HepG2 (cell line): ENCODE measurements around the gene XPO5. TPM values are rescaled to one million over a fixed set of nuclear protein-coding genes. Genes with fewer than 3 reads are reported as not detected.
A peak's percentile ranks its signal among the peaks of the same experiment; 100 is the strongest.

ENCODE experiments used
- ATAC-seq: fragments of 200-7000 bp; cut with Tn5 transposase; 3 replicates; pipeline ENCODE4 v1.9.1; 2020; ENCODE audit warnings: mild to moderate bottlenecking, moderate library complexity
- BruUV-seq: library from RNA; stranded (reverse); fragments of 400-500 nt; replicated peaks from 2 replicates; lab custom pipeline; 2021; lab: Mats Ljungman, UMichigan
- CTCF ChIA-PET: fragments of 300-600 bp; formaldehyde crosslinking; extraction: SDS; loops from one replicate; lab custom pipeline; 2021; ENCODE audit warnings: low total read pairs, inconsistent platforms, low intra/inter-chr PET ratio; lab: Yijun Ruan, JAX
- POLR2A ChIA-PET: fragments of 350-600 bp; sonication (Branson Sonifier 250); formaldehyde crosslinking; loops from one replicate; lab custom pipeline; 2020; ENCODE audit warnings: antibody characterized with exemption, inconsistent platforms; lab: Yijun Ruan, JAX
- DNase-seq: peaks from one replicate; pipeline ENCODE4 v3.0.0-alpha.2; 2015; ENCODE audit warnings: low spot score
- FAIRE-seq: peaks from 3 replicates; lab custom pipeline; 2011; peaks lifted over from hg19 to GRCh38; lab: Jason Lieb, UNC
- H2AFZ ChIP-seq: one replicate; pipeline ENCODE4 v1.6.1; 2011; ENCODE audit warnings: low read length, inconsistent platforms
- H3K27ac ChIP-seq: fragments of 300-600 bp; 3 replicates; pipeline ENCODE4 v1.8.0; 2011; ENCODE audit warnings: mixed run types, mild to moderate bottlenecking, mixed read lengths, low read length, inconsistent platforms; ENCODE audit not compliant: insufficient read depth; ENCODE audit errors: extremely low read length
- H3K27me3 ChIP-seq, 2 experiments: fragments of 200-600 bp in 1 of 2; 2 replicates in 1 of 2; 3 replicates in 1 of 2; pipeline versions ENCODE4 v1.6.0 to v1.8.0; 2011; ENCODE audit warnings: low read length in 2 of 2, mild to moderate bottlenecking in 2 of 2, moderate library complexity in 2 of 2, inconsistent platforms in 1 of 2; ENCODE audit not compliant: insufficient read depth in 2 of 2, control insufficient read depth in 1 of 2
- H3K36me3 ChIP-seq, 2 experiments: fragments of 200-600 bp in 1 of 2; replicated peaks in 1 of 2; 2 replicates in 1 of 2; 3 replicates in 1 of 2; pipeline versions ENCODE4 v1.5.1 to v1.8.0; 2011; ENCODE audit warnings: low read length in 2 of 2, inconsistent platforms in 1 of 2; ENCODE audit not compliant: insufficient read depth in 2 of 2, control insufficient read depth in 1 of 2
- H3K4me1 ChIP-seq: 2 replicates; pipeline ENCODE4 v1.5.1; 2012; ENCODE audit warnings: low read length, inconsistent platforms; ENCODE audit not compliant: insufficient read depth
- H3K4me2 ChIP-seq: 2 replicates; pipeline ENCODE4 v1.6.0; 2011; ENCODE audit warnings: low read depth, low read length, inconsistent platforms
- H3K4me3 ChIP-seq, 3 experiments: fragments of 200-600 bp in 1 of 3; sonication (generic), shearing (Covaris generic) in 1 of 3; replicated peaks in 1 of 3; 2 replicates each; pipeline ENCODE4 v1.5.1; 2011 to 2016; ENCODE audit warnings: low read length in 3 of 3, inconsistent platforms in 2 of 3, low read depth in 2 of 3, mild to moderate bottlenecking in 2 of 3, control low read depth in 1 of 3, mixed read lengths in 1 of 3; ENCODE audit not compliant: insufficient read depth in 1 of 3
- H3K79me2 ChIP-seq: one replicate; pipeline ENCODE4 v1.6.1; 2011; ENCODE audit warnings: low read length, inconsistent platforms; ENCODE audit not compliant: insufficient read depth
- H3K9ac ChIP-seq: 2 replicates; pipeline ENCODE4 v1.6.0; 2011; ENCODE audit warnings: mild to moderate bottlenecking, low read depth, low read length, inconsistent platforms; ENCODE audit not compliant: insufficient read depth
- H3K9me3 ChIP-seq: 2 replicates; pipeline ENCODE4 v1.5.1; 2012; ENCODE audit warnings: mild to moderate bottlenecking, low read length
- H4K20me1 ChIP-seq: 2 replicates; pipeline ENCODE4 v1.6.0; 2011; ENCODE audit warnings: inconsistent platforms, mild to moderate bottlenecking, low read length, moderate library complexity; ENCODE audit not compliant: insufficient read depth
- ATF7-NPFF ChIP-seq: sonication (generic); formaldehyde crosslinking; IDR thresholded peaks from 2 replicates; pipeline ENCODE4 v1.8.1; 2023; ENCODE audit warnings: mild to moderate bottlenecking, low read depth, missing genetic modification reagents, moderate library complexity
- GATAD1 ChIP-seq: IDR thresholded peaks from 2 replicates; pipeline ENCODE4 v1.6.1; 2016; ENCODE audit warnings: missing genetic modification reagents, missing compliant biosample characterization
- HHEX ChIP-seq: IDR thresholded peaks from 2 replicates; pipeline ENCODE4 v1.6.1; 2016; ENCODE audit warnings: control low read depth
- ZC3H13 ChIP-seq: sonication (generic); formaldehyde crosslinking; IDR thresholded peaks from 2 replicates; pipeline ENCODE4 v1.8.1; 2023; ENCODE audit warnings: mild to moderate bottlenecking, missing genetic modification reagents, moderate library complexity
- WGBS: methylation state at CpG from one replicate; pipeline ENCODE4 v1.1.6; 2017; ENCODE audit warnings: low lambda C conversion rate; 5-methylcytosine and 5-hydroxymethylcytosine counted together
- in situ Hi-C: cut with HindIII; loops from 2 replicates; pipeline ENCODE4 v1.10.0; 2017; ENCODE audit warnings: low pct_unique_long_range_greater_than_20kb; ENCODE audit not compliant: extremely low pct_ligation_motif_present
- intact Hi-C: fragments of 100-400 bp; cut with micrococcal nuclease; formaldehyde crosslinking; loops from one replicate; pipeline ENCODE4 v1.10.0; 2022; ENCODE audit not compliant: unreplicated experiment
- polyA plus RNA-seq, 8 experiments: library from polyadenylated mRNA; depleted of rRNA in 3 of 8; stranded (reverse) in 7 of 8; unstranded in 1 of 8; fragments of >200 nt; fragmentation: Illumina TruSeq in 4 of 8; extraction: Trizol in 4 of 8; gene quantifications; 2 replicates each; pipeline versions ENCODE4 v1.2.1 to v1.2.3, GENCODE V29; 2011 to 2016; ENCODE audit warnings: low read depth in 4 of 8, missing spikeins in 1 of 8, mixed read lengths in 1 of 8; ENCODE audit not compliant: insufficient read depth in 1 of 8
- total RNA-seq, 5 experiments: library from RNA; depleted of rRNA; stranded (reverse); fragments of >200 nt; fragmentation: Illumina TruSeq; extraction: Trizol; gene quantifications; 2 replicates each; pipeline ENCODE4 v1.2.3, GENCODE V29; 2016; ENCODE audit warnings: low read depth in 1 of 5
- TF ChIP-seq, protein P1 (sequence below): sonication (generic); formaldehyde crosslinking; IDR thresholded peaks from 2 replicates; pipeline ENCODE4 v1.5.0; 2020; ENCODE audit warnings: mild to moderate bottlenecking, missing genetic modification reagents
- TF ChIP-seq, protein P2 (sequence below): sonication (generic); formaldehyde crosslinking; IDR thresholded peaks from 2 replicates; pipeline ENCODE4; 2020; ENCODE audit warnings: missing genetic modification reagents, mild to moderate bottlenecking, borderline replicate concordance

The XPO5 gene
- total and polyA plus RNA-seq, 2 of the 13 experiments (the other 11 are each of a cell fraction or from before 2014, with no cell fraction given) = 52.2 to 68.0 TPM

DNA sequence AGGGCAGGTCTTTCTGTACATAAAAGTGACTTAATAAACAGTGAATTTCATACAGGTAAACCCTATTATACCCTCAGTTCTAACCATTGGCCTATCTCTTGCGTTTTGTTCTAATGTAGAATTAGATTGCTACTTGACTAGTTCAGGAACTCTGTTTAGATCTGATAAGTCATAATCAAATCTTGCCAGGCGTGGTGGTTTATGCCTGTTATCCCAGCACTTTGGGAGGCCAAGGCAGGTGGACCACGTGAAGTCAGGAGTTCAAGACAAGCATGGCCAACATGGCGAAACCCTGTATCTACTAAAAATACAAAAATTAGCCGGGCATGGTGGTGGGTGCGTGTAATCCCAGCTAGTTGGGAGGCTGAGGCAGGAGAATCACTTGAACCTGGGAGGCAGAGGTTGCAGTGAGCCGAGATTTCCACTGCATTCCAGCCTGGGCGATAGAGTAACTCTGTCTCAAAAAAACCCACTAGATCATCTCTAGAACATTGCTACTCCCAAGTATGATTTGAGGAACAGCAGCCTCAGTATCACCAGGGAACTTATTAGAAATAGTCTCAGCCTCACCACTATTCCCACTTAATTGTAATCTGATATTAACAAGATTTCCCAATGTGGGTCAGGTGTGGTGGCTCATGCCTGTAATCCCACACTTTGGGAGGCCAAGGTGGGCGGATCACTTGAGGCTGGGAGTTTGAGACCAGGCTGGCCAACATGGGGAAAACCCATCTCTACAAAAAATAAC lies 41.1 kb upstream of the XPO5 start:
- Histone ChIP-seq H3K4me2 (no peak overlapping the region), H3K27ac (no peak overlapping the region), H3K4me1 (0 out of 2 replicates have a peak, but pooled peaks cover 5% of the 10 kb centered on the region), H3K79me2 (no peaks in the 10 kb centered on the region), H3K4me3 (no peak overlapping the region), H3K27me3 (no peaks in the 10 kb centered on the region), H3K9me3 (no peaks in the 10 kb centered on the region), H3K9ac (no peak overlapping the region), H3K36me3 (peaks cover 11 to 41% of the 10 kb centered on the region in 2 experiments), H2AFZ (no peak overlapping the region), H4K20me1 (no peaks in the 10 kb centered on the region)
- POLR2A ChIA-PET = interaction anchor here (0.7 to 4.5 kb wide), 5 partner anchors 10 to 41 kb away, joined by 3 to 50 read pairs (median 29); partner anchors contain the start of genes GTPBP2 and XPO5
- CTCF ChIA-PET = no interaction called here
- no TSS peak for BruUV-seq
- over 99% methylated on average over 9 of the region's 9 CpGs for WGBS
- TF ChIP-seq, protein P1, sequence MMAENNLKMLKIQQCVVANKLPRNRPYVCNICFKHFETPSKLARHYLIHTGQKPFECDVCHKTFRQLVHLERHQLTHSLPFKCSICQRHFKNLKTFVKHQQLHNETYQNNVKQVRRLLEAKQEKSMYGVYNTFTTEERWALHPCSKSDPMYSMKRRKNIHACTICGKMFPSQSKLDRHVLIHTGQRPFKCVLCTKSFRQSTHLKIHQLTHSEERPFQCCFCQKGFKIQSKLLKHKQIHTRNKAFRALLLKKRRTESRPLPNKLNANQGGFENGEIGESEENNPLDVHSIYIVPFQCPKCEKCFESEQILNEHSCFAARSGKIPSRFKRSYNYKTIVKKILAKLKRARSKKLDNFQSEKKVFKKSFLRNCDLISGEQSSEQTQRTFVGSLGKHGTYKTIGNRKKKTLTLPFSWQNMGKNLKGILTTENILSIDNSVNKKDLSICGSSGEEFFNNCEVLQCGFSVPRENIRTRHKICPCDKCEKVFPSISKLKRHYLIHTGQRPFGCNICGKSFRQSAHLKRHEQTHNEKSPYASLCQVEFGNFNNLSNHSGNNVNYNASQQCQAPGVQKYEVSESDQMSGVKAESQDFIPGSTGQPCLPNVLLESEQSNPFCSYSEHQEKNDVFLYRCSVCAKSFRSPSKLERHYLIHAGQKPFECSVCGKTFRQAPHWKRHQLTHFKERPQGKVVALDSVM (CRISPR knock-in tag) = 0 out of 2 replicates have a peak, but pooled peaks have one; percentile 13
- TF ChIP-seq GATAD1 (CRISPR knock-in tag) = 0 out of 2 replicates have a peak, but pooled peaks have one; percentile 2
- TF ChIP-seq, protein P2, sequence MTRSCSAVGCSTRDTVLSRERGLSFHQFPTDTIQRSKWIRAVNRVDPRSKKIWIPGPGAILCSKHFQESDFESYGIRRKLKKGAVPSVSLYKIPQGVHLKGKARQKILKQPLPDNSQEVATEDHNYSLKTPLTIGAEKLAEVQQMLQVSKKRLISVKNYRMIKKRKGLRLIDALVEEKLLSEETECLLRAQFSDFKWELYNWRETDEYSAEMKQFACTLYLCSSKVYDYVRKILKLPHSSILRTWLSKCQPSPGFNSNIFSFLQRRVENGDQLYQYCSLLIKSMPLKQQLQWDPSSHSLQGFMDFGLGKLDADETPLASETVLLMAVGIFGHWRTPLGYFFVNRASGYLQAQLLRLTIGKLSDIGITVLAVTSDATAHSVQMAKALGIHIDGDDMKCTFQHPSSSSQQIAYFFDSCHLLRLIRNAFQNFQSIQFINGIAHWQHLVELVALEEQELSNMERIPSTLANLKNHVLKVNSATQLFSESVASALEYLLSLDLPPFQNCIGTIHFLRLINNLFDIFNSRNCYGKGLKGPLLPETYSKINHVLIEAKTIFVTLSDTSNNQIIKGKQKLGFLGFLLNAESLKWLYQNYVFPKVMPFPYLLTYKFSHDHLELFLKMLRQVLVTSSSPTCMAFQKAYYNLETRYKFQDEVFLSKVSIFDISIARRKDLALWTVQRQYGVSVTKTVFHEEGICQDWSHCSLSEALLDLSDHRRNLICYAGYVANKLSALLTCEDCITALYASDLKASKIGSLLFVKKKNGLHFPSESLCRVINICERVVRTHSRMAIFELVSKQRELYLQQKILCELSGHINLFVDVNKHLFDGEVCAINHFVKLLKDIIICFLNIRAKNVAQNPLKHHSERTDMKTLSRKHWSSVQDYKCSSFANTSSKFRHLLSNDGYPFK (CRISPR knock-in tag) = no peak
- no peak for TF ChIP-seq HHEX (CRISPR knock-in tag)
- TF ChIP-seq ATF7-NPFF (CRISPR knock-in tag) = 0 out of 2 replicates have a peak, but pooled peaks have one; percentile 37
- TF ChIP-seq ZC3H13 (CRISPR knock-in tag) = no peak
- intact Hi-C loops (no loop called here), in situ Hi-C loops (no loop called here)
- ATAC-seq (no peak), DNase-seq (no peak), FAIRE-seq (peak; percentile 63)
